ENCODE measurements around the gene BCO1. TPM values are rescaled to one million over a fixed set of nuclear protein-coding genes. Genes with fewer than 3 reads are reported as not detected.

BCO1 gene, protein sequence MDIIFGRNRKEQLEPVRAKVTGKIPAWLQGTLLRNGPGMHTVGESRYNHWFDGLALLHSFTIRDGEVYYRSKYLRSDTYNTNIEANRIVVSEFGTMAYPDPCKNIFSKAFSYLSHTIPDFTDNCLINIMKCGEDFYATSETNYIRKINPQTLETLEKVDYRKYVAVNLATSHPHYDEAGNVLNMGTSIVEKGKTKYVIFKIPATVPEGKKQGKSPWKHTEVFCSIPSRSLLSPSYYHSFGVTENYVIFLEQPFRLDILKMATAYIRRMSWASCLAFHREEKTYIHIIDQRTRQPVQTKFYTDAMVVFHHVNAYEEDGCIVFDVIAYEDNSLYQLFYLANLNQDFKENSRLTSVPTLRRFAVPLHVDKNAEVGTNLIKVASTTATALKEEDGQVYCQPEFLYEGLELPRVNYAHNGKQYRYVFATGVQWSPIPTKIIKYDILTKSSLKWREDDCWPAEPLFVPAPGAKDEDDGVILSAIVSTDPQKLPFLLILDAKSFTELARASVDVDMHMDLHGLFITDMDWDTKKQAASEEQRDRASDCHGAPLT
- total RNA-seq (under 1 TPM in 2 of 10 donors, not detected in 8; 0.20 to 0.42 TPM), polyA plus RNA-seq (not detected)
- long read RNA-seq, donor 1 = 0 reads
- long read RNA-seq, donor 2 = 0 reads
- long read RNA-seq, donor 3 = 0 reads

DNA sequence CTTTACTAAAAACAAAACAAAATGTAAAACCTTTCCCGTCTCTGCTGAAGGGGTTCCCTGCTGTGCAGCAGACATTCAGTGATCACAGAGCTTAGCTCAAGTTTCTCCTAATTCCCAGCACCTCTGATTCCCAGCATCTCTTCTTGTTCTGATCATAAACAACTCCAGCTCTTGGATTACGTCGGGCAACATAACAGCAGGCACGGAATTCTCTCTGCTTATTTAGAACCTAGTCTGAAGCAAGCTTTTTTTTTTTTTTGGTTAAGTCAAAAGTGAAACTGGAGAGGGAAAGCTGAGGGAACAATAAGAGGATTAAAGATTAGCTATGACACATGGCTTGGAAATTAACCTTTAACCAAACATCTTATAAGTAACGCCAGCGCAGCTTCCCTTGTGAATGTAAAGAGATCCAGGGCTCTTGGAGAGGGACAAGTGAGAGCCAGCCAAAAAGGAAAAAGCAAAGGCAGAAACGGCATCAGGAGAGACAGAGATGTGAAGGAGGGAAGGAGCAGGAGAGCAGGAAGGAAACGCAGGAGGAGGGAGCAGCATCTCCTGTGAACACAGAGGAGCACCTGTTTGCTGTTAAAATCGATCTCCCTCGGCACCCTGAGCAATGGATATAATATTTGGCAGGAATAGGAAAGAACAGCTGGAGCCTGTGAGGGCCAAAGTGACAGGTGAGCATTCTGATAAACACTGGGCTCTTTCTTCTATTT lies at the start of gene BCO1:
BCO1 (plus strand) TSS at position 394 of the 716 bp plus-strand sequence; CDS start at position 614, 220 bp downstream.
- H3K27me3 ChIP-seq = no peaks in the 10 kb centered on the region
- DNase-seq (no peak), ATAC-seq (peak in 5 of 8 donors; percentile 5 to 31 (median 13))
- intact Hi-C loops (cut with DNase I) = no loop called here
- peaks cover 0 to 17% (median 9%) of the 10 kb centered on the region in 9 donors for H3K4me1 ChIP-seq
- peak within 1 kb of the TSS in 9 of 10 donors; percentile 27 to 76 (median 55) for H3K27ac ChIP-seq
- TF ChIP-seq, protein P1, sequence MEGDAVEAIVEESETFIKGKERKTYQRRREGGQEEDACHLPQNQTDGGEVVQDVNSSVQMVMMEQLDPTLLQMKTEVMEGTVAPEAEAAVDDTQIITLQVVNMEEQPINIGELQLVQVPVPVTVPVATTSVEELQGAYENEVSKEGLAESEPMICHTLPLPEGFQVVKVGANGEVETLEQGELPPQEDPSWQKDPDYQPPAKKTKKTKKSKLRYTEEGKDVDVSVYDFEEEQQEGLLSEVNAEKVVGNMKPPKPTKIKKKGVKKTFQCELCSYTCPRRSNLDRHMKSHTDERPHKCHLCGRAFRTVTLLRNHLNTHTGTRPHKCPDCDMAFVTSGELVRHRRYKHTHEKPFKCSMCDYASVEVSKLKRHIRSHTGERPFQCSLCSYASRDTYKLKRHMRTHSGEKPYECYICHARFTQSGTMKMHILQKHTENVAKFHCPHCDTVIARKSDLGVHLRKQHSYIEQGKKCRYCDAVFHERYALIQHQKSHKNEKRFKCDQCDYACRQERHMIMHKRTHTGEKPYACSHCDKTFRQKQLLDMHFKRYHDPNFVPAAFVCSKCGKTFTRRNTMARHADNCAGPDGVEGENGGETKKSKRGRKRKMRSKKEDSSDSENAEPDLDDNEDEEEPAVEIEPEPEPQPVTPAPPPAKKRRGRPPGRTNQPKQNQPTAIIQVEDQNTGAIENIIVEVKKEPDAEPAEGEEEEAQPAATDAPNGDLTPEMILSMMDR (IDR thresholded peaks at IDR 0.05) = no peak
- WGBS, 2 donors = 14% methylated on average over 10 of the region's 10 CpGs
- H3K9me3 ChIP-seq = no peaks in the 10 kb centered on the region
- H3K4me3 ChIP-seq = peak within 1 kb of the TSS in 9 of 10 donors; percentile 2 to 44 (median 34)
- H3K36me3 ChIP-seq = no peaks in the 10 kb centered on the region

- intact Hi-C loops (cut with DNase I) = no loop called here
- ATAC-seq = peak; percentile 85 to 93 (median 88)
- Histone ChIP-seq H3K9me3 (no peaks in the 10 kb centered on the region), H3K27ac (peak overlapping the region in 7 of 10 donors; percentile 20 to 62 (median 47)), H3K27me3 (no peaks in the 10 kb centered on the region), H3K4me3 (no peak overlapping the region), H3K4me1 (peaks cover 0 to 12% (median 3%) of the 10 kb centered on the region in 9 donors), H3K36me3 (no peaks in the 10 kb centered on the region)
- 22 to 33% methylated on average over 15 of the region's 15 CpGs for WGBS, 2 donors
- TF ChIP-seq, protein P1 (IDR thresholded peaks at IDR 0.05) = no peak
- DNase-seq = peak; percentile 67 to 82
Observed at GRCh38 chr16:81189100-81189664, 49.3 kb upstream of the BCO1 start.

DNA sequence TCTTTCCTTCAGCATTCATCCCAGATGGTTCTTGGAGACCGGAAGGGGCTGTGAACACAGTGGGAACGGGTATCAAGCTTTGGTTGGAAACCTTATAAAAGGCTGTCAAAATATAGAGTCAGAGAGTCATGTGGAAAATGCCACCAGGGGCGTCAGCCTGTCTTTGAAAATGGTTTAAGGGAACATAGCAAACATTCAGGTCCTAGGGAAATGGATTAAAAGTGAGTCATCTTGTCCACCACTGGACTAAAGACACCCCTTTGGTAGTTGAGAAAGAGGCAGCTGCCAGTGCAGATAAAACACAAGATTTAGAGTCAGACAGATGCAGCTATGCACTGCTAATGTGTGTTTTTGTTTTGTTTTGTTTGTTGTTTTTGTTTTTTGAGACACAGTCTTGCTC lies 47.8 kb upstream of the BCO1 start:
- TF ChIP-seq, protein P1 (IDR thresholded peaks at IDR 0.05) = no peak
- no peak overlapping the region for H3K4me3 ChIP-seq
- no peak overlapping the region for H3K27ac ChIP-seq
- H3K27me3 ChIP-seq = no peaks in the 10 kb centered on the region
- no peaks in the 10 kb centered on the region for H3K36me3 ChIP-seq
- H3K4me1 ChIP-seq = peaks cover 0 to 12% (median 3%) of the 10 kb centered on the region in 9 donors
- WGBS, 2 donors = 57 to 59% methylated on average over 3 of the region's 3 CpGs
- H3K9me3 ChIP-seq = no peaks in the 10 kb centered on the region
- intact Hi-C loops (cut with DNase I) = no loop called here
- no peak for DNase-seq
- no peak for ATAC-seq
